ENCODE results near the gene ORM2.
"Not testable (repeated sequence)": the region's sequence is repeated elsewhere in the genome, so short reads cannot be mapped to it uniquely, and the experiment has no call there.

- TF ChIP-seq ZNF274 (IDR thresholded peaks at IDR 0.05; ENCODE audit: low read depth, low read length); SUZ12 (IDR thresholded peaks at IDR 0.05; ENCODE audit: extremely low read depth, insufficient read depth, insufficient read length); YY1 (IDR thresholded peaks at IDR 0.05; ENCODE audit: insufficient read depth, insufficient read length): not testable (repeated sequence)
Measured at GRCh38 chr9:114323849-114324248, 5.8 kb upstream of the ORM2 start.
